CD14-positive monocyte (primary cell): Measurements from ENCODE around the gene EPHA2. TPM values are rescaled to one million over a fixed set of nuclear protein-coding genes. Genes with fewer than 3 reads are reported as not detected.

ENCODE experiments used
- DNase-seq, 3 donors: peaks; one replicate each; pipeline ENCODE4 v3.0.0-alpha.2; 2011 to 2022
- H2AFZ ChIP-seq: 2 replicates; pipeline ENCODE4 v1.6.0; 2012; ENCODE audit warnings: mild to moderate bottlenecking, low read depth, low read length, inconsistent platforms; ENCODE audit not compliant: insufficient read depth, poor library complexity, severe bottlenecking
- H3K27ac ChIP-seq, 2 donors: 1 replicate in 1 of 2; 2 replicates in 1 of 2; pipeline ENCODE4 v1.5.1; 2012 to 2013; ENCODE audit warnings: low read length in 2 of 2, control low read depth in 1 of 2, inconsistent platforms in 1 of 2, low read depth in 1 of 2, mild to moderate bottlenecking in 1 of 2
- H3K27me3 ChIP-seq, 2 donors: one replicate each; pipeline versions ENCODE4 v1.6.0 to v1.6.1; 2011 to 2013; ENCODE audit warnings: low read length in 2 of 2; ENCODE audit not compliant: control insufficient read depth in 2 of 2, insufficient read depth in 2 of 2
- H3K36me3 ChIP-seq, 2 donors: replicated peaks in 1 of 2; 1 replicate in 1 of 2; 2 replicates in 1 of 2; pipeline versions ENCODE4 v1.5.1 to v1.6.1; 2012 to 2013; ENCODE audit warnings: low read length in 2 of 2, control low read depth in 1 of 2, inconsistent platforms in 1 of 2, mild to moderate bottlenecking in 1 of 2; ENCODE audit not compliant: insufficient read depth in 2 of 2, control insufficient read depth in 1 of 2
- H3K4me1 ChIP-seq, 2 donors: 1 replicate in 1 of 2; 2 replicates in 1 of 2; pipeline versions ENCODE4 v1.5.1 to v1.6.1; 2012 to 2013; ENCODE audit warnings: low read length in 2 of 2, control low read depth in 1 of 2, inconsistent platforms in 1 of 2, mild to moderate bottlenecking in 1 of 2, moderate library complexity in 1 of 2; ENCODE audit not compliant: insufficient read depth in 2 of 2, control insufficient read depth in 1 of 2
- H3K4me2 ChIP-seq: replicated peaks from 2 replicates; pipeline ENCODE3; 2012; ENCODE audit warnings: low read length, moderate library complexity, mild to moderate bottlenecking; ENCODE audit not compliant: poor library complexity, severe bottlenecking; ENCODE audit errors: extremely low read depth
- H3K4me3 ChIP-seq, 3 experiments: fragments of 200-600 bp in 1 of 3; sonication (generic) in 1 of 3; replicated peaks in 1 of 3; 1 replicate in 2 of 3; 2 replicates in 1 of 3; pipeline ENCODE4 v1.5.1; 2011 to 2013; ENCODE audit warnings: low read length in 3 of 3, mild to moderate bottlenecking in 3 of 3, control low read depth in 2 of 3, low read depth in 2 of 3, inconsistent platforms in 1 of 3, moderate library complexity in 1 of 3
- H3K79me2 ChIP-seq: 2 replicates; pipeline ENCODE4 v1.6.0; 2012; ENCODE audit warnings: mild to moderate bottlenecking, control low read depth, inconsistent platforms, low read length, moderate library complexity; ENCODE audit not compliant: insufficient read depth
- H3K9ac ChIP-seq: 2 replicates; pipeline ENCODE4 v1.6.0; 2017; ENCODE audit warnings: low read length, mild to moderate bottlenecking; ENCODE audit not compliant: insufficient read depth, poor library complexity, severe bottlenecking
- H3K9me3 ChIP-seq, 2 donors: replicated peaks in 1 of 2; 1 replicate in 1 of 2; 2 replicates in 1 of 2; pipeline versions ENCODE4 v1.5.1 to v1.6.1; 2012 to 2013; ENCODE audit warnings: low read length in 2 of 2, control low read depth in 1 of 2; ENCODE audit not compliant: control insufficient read depth in 1 of 2, insufficient read depth in 1 of 2
- H4K20me1 ChIP-seq: 2 replicates; pipeline ENCODE4 v1.6.0; 2012; ENCODE audit warnings: mild to moderate bottlenecking, low read length, control low read depth, moderate library complexity; ENCODE audit not compliant: insufficient read depth
- H3K27ac Mint-ChIP-seq, 7 donors: one replicate each; pipeline ENCODE4 v1.8.0; 2020; ENCODE audit warnings: mild to moderate bottlenecking in 7 of 7, mixed read lengths in 7 of 7, moderate library complexity in 6 of 7, inconsistent platforms in 2 of 7
- H3K27me3 Mint-ChIP-seq, 3 donors: one replicate each; pipeline ENCODE4 v1.8.0; 2021 to 2022; ENCODE audit warnings: low read depth in 3 of 3, mild to moderate bottlenecking in 3 of 3, mixed read lengths in 3 of 3, moderate library complexity in 3 of 3, inconsistent platforms in 1 of 3
- H3K36me3 Mint-ChIP-seq, 2 donors: one replicate each; pipeline ENCODE4 v1.8.0; 2020; ENCODE audit warnings: mixed read lengths in 2 of 2, inconsistent platforms in 1 of 2, mild to moderate bottlenecking in 1 of 2
- H3K4me1 Mint-ChIP-seq: one replicate; pipeline ENCODE4 v1.8.0; 2020; ENCODE audit warnings: mild to moderate bottlenecking, mixed read lengths
- H3K4me3 Mint-ChIP-seq, 2 donors: one replicate each; pipeline ENCODE4 v1.8.0; 2020; ENCODE audit warnings: mild to moderate bottlenecking in 2 of 2, mixed read lengths in 2 of 2, moderate library complexity in 1 of 2
- H3K9me3 Mint-ChIP-seq, 7 donors: one replicate each; pipeline ENCODE4 v1.8.0; 2020 to 2022; ENCODE audit warnings: mixed read lengths in 7 of 7, mild to moderate bottlenecking in 6 of 7, moderate library complexity in 6 of 7, inconsistent platforms in 2 of 7
- CTCF ChIP-seq: fragments of 200-600 bp; IDR thresholded peaks from one replicate; pipeline ENCODE4 v1.8.0; 2022; ENCODE audit warnings: antibody characterized with exemption, mild to moderate bottlenecking
- WGBS: methylation state at CpG from one replicate; pipeline ENCODE4 v1.1.5; 2013; ENCODE audit warnings: missing lambda C conversion rate; ENCODE audit not compliant: insufficient coverage; 5-methylcytosine and 5-hydroxymethylcytosine counted together
- intact Hi-C, 2 donors: fragments of 100-400 bp; cut with micrococcal nuclease; formaldehyde crosslinking; loops; one replicate each; pipeline versions ENCODE4 v1.15.0 to v1.15.1; 2023
- polyA plus RNA-seq, 3 donors: library from polyadenylated mRNA; depleted of rRNA in 1 of 3; unstranded in 2 of 3; stranded (reverse) in 1 of 3; fragments of 300-500 nt in 2 of 3; fragments of >200 nt in 1 of 3; fragmentation: Illumina TruSeq in 2 of 3; gene quantifications; 1 replicate in 2 of 3; 2 replicates in 1 of 3; pipeline ENCODE4 v1.2.3, GENCODE V29; 2012 to 2021

EPHA2 gene
- polyA plus RNA-seq, 3 donors, result 0.03 TPM; not detected in 2

GRCh38 chr1:16112596-16113555, 43.0 kb downstream of the EPHA2 start:
- H3K36me3 ChIP-seq, result no peaks in the 10 kb centered on the region
- Mint-ChIP-seq H3K4me1 (no peaks in the 10 kb centered on the region), H3K27me3 (peaks cover 8 to 10% (median 10%) of the 10 kb centered on the region in 3 donors), H3K27ac (no peak overlapping the region), H3K9me3 (peaks cover 6 to 18% (median 14%) of the 10 kb centered on the region in 7 donors), H3K4me3 (no peak overlapping the region), H3K36me3 (no peaks in the 10 kb centered on the region)
- no peak for DNase-seq
- no peak for TF ChIP-seq CTCF
- no peak overlapping the region for H3K9ac ChIP-seq
- H3K9me3 ChIP-seq, result peaks cover 15 to 20% of the 10 kb centered on the region in 2 donors
- H3K79me2 ChIP-seq, result no peaks in the 10 kb centered on the region
- no peak overlapping the region for H2AFZ ChIP-seq
- H3K4me2 ChIP-seq, result no peak overlapping the region
- no peak overlapping the region for H3K27ac ChIP-seq
- WGBS, result 88% methylated on average over 6 of the region's 14 CpGs
- intact Hi-C loops, result no loop called here
- no peaks in the 10 kb centered on the region for H3K4me1 ChIP-seq
- H4K20me1 ChIP-seq, result no peaks in the 10 kb centered on the region
- H3K27me3 ChIP-seq, result no peaks in the 10 kb centered on the region
- H3K4me3 ChIP-seq, result no peak overlapping the region

GRCh38 chr1:16111771-16112595, 43.9 kb downstream of the EPHA2 start:
- H3K27ac Mint-ChIP-seq, result no peak overlapping the region
- intact Hi-C loops, result no loop called here
- no peak for TF ChIP-seq CTCF

More at GRCh38 chr1:16111771-16112595, 43.9 kb downstream of the EPHA2 start:
- Histone ChIP-seq H3K9me3 (peaks cover 20 to 23% of the 10 kb centered on the region in 2 donors), H4K20me1 (no peaks in the 10 kb centered on the region), H3K4me3 (no peak overlapping the region), H3K4me2 (no peak overlapping the region), H3K27ac (no peak overlapping the region), H3K4me1 (no peaks in the 10 kb centered on the region), H3K27me3 (no peaks in the 10 kb centered on the region), H3K79me2 (no peaks in the 10 kb centered on the region), H3K36me3 (no peaks in the 10 kb centered on the region), H3K9ac (no peak overlapping the region), H2AFZ (no peak overlapping the region)
- H3K27me3 Mint-ChIP-seq, result peaks cover 10 to 15% (median 14%) of the 10 kb centered on the region in 3 donors
- no peaks in the 10 kb centered on the region for H3K4me1 Mint-ChIP-seq
- no peaks in the 10 kb centered on the region for H3K36me3 Mint-ChIP-seq
- no peak for DNase-seq
- no peak overlapping the region for H3K4me3 Mint-ChIP-seq
- WGBS, result 91% methylated on average over 15 of the region's 15 CpGs
- H3K9me3 Mint-ChIP-seq, result peaks cover 7 to 26% (median 23%) of the 10 kb centered on the region in 7 donors
